Large intestine (tissue), 3 donors: ENCODE data around the gene KRTAP10-10. TPM values are rescaled to one million over a fixed set of nuclear protein-coding genes. Genes with fewer than 3 reads are reported as not detected.
"Not testable (repeated sequence)": the region's sequence is repeated elsewhere in the genome, so short reads cannot be mapped to it uniquely, and the experiment has no call there.

ENCODE experiments used
- DNase-seq, 2 donors: peaks; one replicate each; pipeline versions ENCODE4 v3.0.0 to v3.0.0-alpha.2; 2013
- H3K27ac ChIP-seq: one replicate; pipeline ENCODE4 v1.5.1; 2013; ENCODE audit warnings: low read length
- H3K27me3 ChIP-seq: 2 replicates; pipeline ENCODE4 v1.6.1; 2013; ENCODE audit warnings: low read length; ENCODE audit not compliant: control insufficient read depth, insufficient read depth
- H3K36me3 ChIP-seq: 2 replicates; pipeline ENCODE4 v1.6.1; 2013; ENCODE audit warnings: low read length; ENCODE audit not compliant: control insufficient read depth, insufficient read depth
- H3K4me1 ChIP-seq: one replicate; pipeline ENCODE4 v1.6.1; 2013; ENCODE audit warnings: low read length; ENCODE audit not compliant: control insufficient read depth, insufficient read depth
- H3K4me3 ChIP-seq: one replicate; pipeline ENCODE4 v1.5.1; 2013; ENCODE audit warnings: low read length
- H3K9me3 ChIP-seq: one replicate; pipeline ENCODE4 v1.6.1; 2013; ENCODE audit warnings: mild to moderate bottlenecking, low read depth, low read length, moderate library complexity; ENCODE audit not compliant: control insufficient read depth
- WGBS: methylation state at CpG from one replicate; pipeline ENCODE4 v1.1.5; 2013; ENCODE audit warnings: low lambda C conversion rate; ENCODE audit not compliant: insufficient coverage; 5-methylcytosine and 5-hydroxymethylcytosine counted together
- polyA plus RNA-seq: library from polyadenylated mRNA; unstranded; fragments of 120-200 nt; gene quantifications from one replicate; pipeline ENCODE4 v1.2.1, GENCODE V29; 2013

Gene KRTAP10-10
- polyA plus RNA-seq, 1 donor, result not detected

DNA sequence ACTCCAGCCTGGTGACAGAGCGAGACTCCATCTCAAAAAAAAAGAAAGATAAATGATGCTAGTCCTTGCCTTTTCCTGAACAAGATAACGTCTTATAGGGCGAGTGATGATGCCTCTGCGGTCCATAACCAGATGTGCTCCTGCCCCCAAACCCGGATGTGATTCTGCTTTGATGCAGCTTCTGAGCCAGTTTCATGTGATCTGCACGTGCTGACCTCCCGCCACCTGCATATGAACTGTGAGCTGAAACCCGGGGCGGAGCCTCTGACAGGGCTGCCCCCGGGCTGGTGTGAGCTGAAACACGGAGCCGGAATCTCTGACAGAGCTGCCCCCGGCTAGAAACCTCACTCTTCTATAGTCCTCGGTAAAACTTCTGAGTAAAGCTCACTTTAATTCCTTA lies 16.0 kb downstream of the KRTAP10-10 start:
- Histone ChIP-seq H3K27me3 (no peaks in the 10 kb centered on the region), H3K27ac (no peak overlapping the region), H3K4me3 (no peak overlapping the region), H3K36me3 (no peaks in the 10 kb centered on the region), H3K4me1 (no peaks in the 10 kb centered on the region), H3K9me3 (peaks cover 3% of the 10 kb centered on the region)
- no peak for DNase-seq
- WGBS, result no CpG with 5 or more reads among the region's 14 CpGs

- 100% methylated on average over 1 of the region's 17 CpGs for WGBS
- Histone ChIP-seq H3K4me1 (no peaks in the 10 kb centered on the region), H3K4me3 (no peak overlapping the region), H3K36me3 (no peaks in the 10 kb centered on the region), H3K27ac (no peak overlapping the region), H3K27me3 (no peaks in the 10 kb centered on the region), H3K9me3 (peaks cover 3% of the 10 kb centered on the region)
- no peak for DNase-seq
Observed at GRCh38 chr21:44653656-44654575, 16.8 kb downstream of the KRTAP10-10 start.

DNA sequence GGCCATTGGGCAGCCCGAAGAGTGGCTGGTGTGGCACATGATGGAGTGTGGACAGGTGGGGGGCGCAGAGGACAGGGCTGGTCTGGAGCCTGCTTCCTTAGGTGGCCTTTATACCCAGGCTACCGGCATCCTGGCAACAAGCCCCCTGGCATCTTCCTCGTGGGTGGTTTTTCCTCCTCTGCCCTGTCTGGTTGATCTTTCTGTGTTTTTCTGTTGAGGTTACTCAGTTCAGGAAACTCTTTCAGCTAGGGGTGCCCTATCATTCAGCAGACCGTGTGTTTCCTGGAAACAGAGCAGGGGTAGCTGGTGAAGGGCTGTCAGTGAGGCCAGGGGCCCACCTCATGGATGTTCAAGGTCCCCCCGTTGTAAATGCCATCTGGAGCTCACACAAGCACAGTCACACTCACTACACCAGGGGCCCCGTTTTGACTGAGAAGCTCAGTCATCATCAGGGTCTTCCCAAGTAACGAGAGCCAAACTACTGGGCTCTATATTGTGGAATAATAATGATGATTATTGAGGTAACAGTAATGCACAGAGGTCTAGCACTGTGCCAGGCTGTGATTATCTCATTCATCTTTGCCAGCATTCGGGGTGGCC lies 17.5 kb downstream of the KRTAP10-10 start, which contains the start of gene KRTAP12-4:
KRTAP12-4 (minus strand) TSS at position 84 of the 600 bp plus-strand sequence; CDS start at position 39, 45 bp downstream.
- Histone ChIP-seq H3K36me3 (no peaks in the 10 kb centered on the region), H3K4me3 (no peak within 1 kb of the TSS), H3K4me1 (no peaks in the 10 kb centered on the region), H3K27ac (no peak within 1 kb of the TSS), H3K27me3 (no peaks in the 10 kb centered on the region), H3K9me3 (peaks cover 3% of the 10 kb centered on the region)
- WGBS, result no CpG with 5 or more reads among the region's 9 CpGs
- DNase-seq, result no peak

GRCh38 chr21:44656868-44657267 lies 19.7 kb downstream of the KRTAP10-10 start:
- no peak overlapping the region for H3K27ac ChIP-seq
- peaks cover 2% of the 10 kb centered on the region for H3K27me3 ChIP-seq
- no peak overlapping the region for H3K4me3 ChIP-seq
- H3K9me3 ChIP-seq, result peaks cover 3% of the 10 kb centered on the region
- no peak for DNase-seq
- no peaks in the 10 kb centered on the region for H3K36me3 ChIP-seq
- no peaks in the 10 kb centered on the region for H3K4me1 ChIP-seq
- WGBS, result no CpG with 5 or more reads among the region's 1 CpG

- Histone ChIP-seq H3K27ac (no peak within 1 kb of the TSS), H3K9me3 (peaks cover 3% of the 10 kb centered on the region), H3K36me3 (no peaks in the 10 kb centered on the region), H3K4me1 (no peaks in the 10 kb centered on the region), H3K27me3 (peaks cover 2% of the 10 kb centered on the region), H3K4me3 (no peak within 1 kb of the TSS)
- 30% methylated on average over 2 of the region's 26 CpGs for WGBS
- no peak for DNase-seq
Observed at GRCh38 chr21:44657635-44658540, 20.7 kb downstream of the KRTAP10-10 start, which contains the start of gene KRTAP12-3. KRTAP12-3 (plus strand) TSS chr21:44657932; CDS start chr21:44657980, 48 bp downstream.

DNA sequence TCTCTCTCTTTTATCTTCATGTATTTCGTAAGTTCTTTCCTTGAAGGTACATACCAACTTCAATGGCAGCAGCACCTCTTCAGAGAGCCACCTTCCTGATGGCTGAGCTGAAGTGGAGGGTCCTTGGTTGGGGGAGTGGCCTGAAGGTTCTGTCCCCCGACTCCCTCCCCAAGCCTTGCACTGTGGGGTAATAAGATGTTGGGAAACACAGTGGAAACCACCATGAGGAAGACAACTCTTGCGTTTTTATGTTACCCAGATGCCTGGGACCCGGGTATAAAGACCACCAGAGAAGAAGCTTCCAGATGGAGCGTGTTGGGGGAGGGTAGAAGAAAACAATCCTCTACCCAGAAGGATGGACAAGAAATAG lies 21.4 kb downstream of the KRTAP10-10 start:
- H3K4me3 ChIP-seq, result no peak overlapping the region
- H3K36me3 ChIP-seq, result no peaks in the 10 kb centered on the region
- no CpG with 5 or more reads among the region's 5 CpGs for WGBS
- H3K9me3 ChIP-seq, result peaks cover 3% of the 10 kb centered on the region
- H3K27ac ChIP-seq, result no peak overlapping the region
- H3K27me3 ChIP-seq, result peaks cover 2% of the 10 kb centered on the region
- no peaks in the 10 kb centered on the region for H3K4me1 ChIP-seq
- DNase-seq, result no peak

GRCh38 chr21:44658913-44659595 lies 21.9 kb downstream of the KRTAP10-10 start:
- H3K4me1 ChIP-seq, result no peaks in the 10 kb centered on the region
- H3K36me3 ChIP-seq, result no peaks in the 10 kb centered on the region
- peaks cover 3% of the 10 kb centered on the region for H3K9me3 ChIP-seq
- no peak overlapping the region for H3K4me3 ChIP-seq
- H3K27me3 ChIP-seq, result peaks cover 2% of the 10 kb centered on the region
- DNase-seq, result no peak
- H3K27ac ChIP-seq, result no peak overlapping the region
- no CpG with 5 or more reads among the region's 11 CpGs for WGBS

DNA sequence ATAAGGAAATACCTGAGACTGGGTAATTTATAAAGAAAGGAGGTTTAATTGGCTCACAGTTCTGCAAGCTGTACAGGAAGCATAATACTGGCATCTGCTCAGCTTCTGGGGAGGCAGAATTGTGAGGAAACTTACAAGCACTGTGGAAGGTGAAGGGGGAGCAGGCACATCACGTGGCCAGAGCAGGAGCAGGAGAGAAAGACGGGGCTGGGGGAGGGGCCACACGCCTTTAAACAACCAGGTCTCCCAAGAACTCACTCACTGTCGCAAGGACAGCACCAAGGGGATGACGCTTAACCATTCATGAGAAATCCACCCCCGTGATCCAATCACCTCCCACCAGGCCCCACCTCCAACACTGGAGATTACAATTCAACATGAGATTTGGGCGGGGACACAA lies 24.4 kb downstream of the KRTAP10-10 start:
- not testable (repeated sequence) for H3K36me3 ChIP-seq, H3K4me1 ChIP-seq, H3K27ac ChIP-seq, H3K9me3 ChIP-seq, H3K27me3 ChIP-seq, DNase-seq, H3K4me3 ChIP-seq
- 59% methylated on average over 3 of the region's 7 CpGs for WGBS

DNA sequence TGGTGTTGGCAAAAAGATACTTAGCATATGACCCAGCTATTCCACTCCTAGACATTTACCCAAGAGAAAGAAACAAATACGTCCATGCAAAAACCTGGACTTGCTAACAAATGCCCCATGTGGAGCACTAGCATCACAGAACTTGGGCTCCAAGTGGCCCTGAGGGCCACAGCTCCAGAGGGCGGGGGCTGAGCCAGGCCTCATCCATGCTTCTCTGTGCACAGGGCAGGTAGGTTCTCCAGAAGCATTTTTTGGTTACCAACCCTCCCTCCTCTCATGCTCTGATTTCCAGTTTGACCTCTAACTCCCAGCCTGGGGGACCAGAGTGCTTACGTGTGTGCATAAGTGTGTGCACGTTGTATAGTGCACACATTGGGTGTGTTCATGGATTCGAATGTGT lies 27.5 kb downstream of the KRTAP10-10 start:
- Histone ChIP-seq H3K36me3 (no peaks in the 10 kb centered on the region), H3K27ac (no peak overlapping the region), H3K4me3 (no peak overlapping the region), H3K4me1 (no peaks in the 10 kb centered on the region), H3K9me3 (no peaks in the 10 kb centered on the region), H3K27me3 (peaks cover 2% of the 10 kb centered on the region)
- no peak for DNase-seq
- no CpG with 5 or more reads among the region's 5 CpGs for WGBS
